Muscle of leg (tissue), 11 donors: ENCODE results near the gene TECTA. TPM values are rescaled to one million over a fixed set of nuclear protein-coding genes. Genes with fewer than 3 reads are reported as not detected.

Experiments used
- DNase-seq: peaks from one replicate; pipeline ENCODE4 v3.0.0; 2013
- H3K27ac ChIP-seq: one replicate; pipeline ENCODE4 v1.5.1; 2013; ENCODE audit warnings: mild to moderate bottlenecking, low read length, control low read depth
- H3K27me3 ChIP-seq: one replicate; pipeline ENCODE4 v1.6.1; 2013; ENCODE audit warnings: low read length; ENCODE audit not compliant: control insufficient read depth, insufficient read depth
- H3K36me3 ChIP-seq: one replicate; pipeline ENCODE4 v1.6.1; 2013; ENCODE audit warnings: low read length; ENCODE audit not compliant: control insufficient read depth, insufficient read depth
- H3K4me1 ChIP-seq: one replicate; pipeline ENCODE4 v1.6.1; 2013; ENCODE audit warnings: low read length; ENCODE audit not compliant: control insufficient read depth, insufficient read depth
- H3K4me3 ChIP-seq: one replicate; pipeline ENCODE4 v1.5.1; 2013; ENCODE audit warnings: low read length, control low read depth
- H3K9me3 ChIP-seq: replicated peaks from 2 replicates; pipeline ENCODE4 v1.6.1; 2013; ENCODE audit warnings: low read depth, low read length; ENCODE audit not compliant: control insufficient read depth
- WGBS: methylation state at CpG from one replicate; pipeline ENCODE4 v1.1.5; 2013; ENCODE audit warnings: missing lambda C conversion rate; ENCODE audit not compliant: insufficient coverage; 5-methylcytosine and 5-hydroxymethylcytosine counted together
- polyA plus RNA-seq, 8 donors: library from polyadenylated mRNA; unstranded; fragments of 120-200 nt; gene quantifications; one replicate each; pipeline versions ENCODE4 v1.2.1 to v1.2.3, GENCODE V29; 2013; ENCODE audit warnings: inconsistent platforms in 1 of 8, low replicate concordance in 1 of 8; ENCODE audit not compliant: insufficient read length in 8 of 8, insufficient read depth in 1 of 8
- total RNA-seq: library from RNA; stranded (reverse); fragments of 120-200 nt; gene quantifications from one replicate; pipeline ENCODE4 v1.2.4, GENCODE V29; 2013

The TECTA gene
- total and polyA plus RNA-seq, 9 donors = 0.89 to 1.7 (median 1.4) TPM

DNA sequence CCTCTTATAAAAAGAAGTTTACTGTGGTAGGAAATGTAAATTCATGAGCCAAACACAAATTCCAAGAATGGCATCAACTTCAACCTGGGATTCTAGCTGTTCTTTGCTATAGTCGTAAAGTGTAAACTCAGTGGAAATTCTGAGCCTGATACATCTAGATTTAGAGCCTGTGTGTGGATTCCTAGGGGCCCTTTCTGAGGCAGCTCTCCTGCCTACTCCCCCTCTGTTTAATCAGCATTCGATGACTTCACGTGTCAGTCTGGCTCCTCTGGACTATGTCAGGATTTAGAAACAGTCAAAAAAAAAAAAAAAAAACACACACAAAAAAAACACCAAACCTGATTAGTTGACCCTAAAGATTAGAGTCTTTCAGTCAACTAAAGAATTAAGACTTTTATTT, 98.5 kb downstream of the TECTA start:
- no peaks in the 10 kb centered on the region for H3K36me3 ChIP-seq
- no CpG with 5 or more reads among the region's 3 CpGs for WGBS
- DNase-seq = peak; percentile 18
- no peaks in the 10 kb centered on the region for H3K9me3 ChIP-seq
- H3K4me3 ChIP-seq = no peak overlapping the region
- no peak overlapping the region for H3K27ac ChIP-seq
- peaks cover 2% of the 10 kb centered on the region for H3K27me3 ChIP-seq
- no peaks in the 10 kb centered on the region for H3K4me1 ChIP-seq

DNA sequence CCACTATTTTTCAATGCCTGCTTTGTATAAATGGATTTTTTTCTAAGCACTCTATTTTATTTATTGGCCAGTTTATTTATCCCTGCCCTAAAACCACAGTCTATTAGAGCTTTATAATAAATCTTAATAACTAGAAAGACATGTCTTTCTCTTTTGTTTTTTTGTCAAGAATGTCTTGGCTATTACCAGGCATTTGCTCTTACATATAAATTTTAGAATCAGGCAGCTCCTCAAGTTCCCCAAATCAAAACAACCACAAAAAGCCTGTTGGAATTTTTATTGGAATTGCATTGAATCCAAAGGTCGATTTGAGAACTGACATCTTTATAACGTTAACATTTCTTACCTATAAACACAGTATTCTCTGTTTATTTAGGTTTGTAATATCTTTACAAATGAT, 105.8 kb downstream of the TECTA start:
- Histone ChIP-seq H3K27me3 (no peaks in the 10 kb centered on the region), H3K9me3 (no peaks in the 10 kb centered on the region), H3K4me3 (no peak overlapping the region), H3K27ac (no peak overlapping the region), H3K36me3 (no peaks in the 10 kb centered on the region), H3K4me1 (no peaks in the 10 kb centered on the region)
- no peak for DNase-seq
- no CpG with 5 or more reads among the region's 2 CpGs for WGBS

DNA sequence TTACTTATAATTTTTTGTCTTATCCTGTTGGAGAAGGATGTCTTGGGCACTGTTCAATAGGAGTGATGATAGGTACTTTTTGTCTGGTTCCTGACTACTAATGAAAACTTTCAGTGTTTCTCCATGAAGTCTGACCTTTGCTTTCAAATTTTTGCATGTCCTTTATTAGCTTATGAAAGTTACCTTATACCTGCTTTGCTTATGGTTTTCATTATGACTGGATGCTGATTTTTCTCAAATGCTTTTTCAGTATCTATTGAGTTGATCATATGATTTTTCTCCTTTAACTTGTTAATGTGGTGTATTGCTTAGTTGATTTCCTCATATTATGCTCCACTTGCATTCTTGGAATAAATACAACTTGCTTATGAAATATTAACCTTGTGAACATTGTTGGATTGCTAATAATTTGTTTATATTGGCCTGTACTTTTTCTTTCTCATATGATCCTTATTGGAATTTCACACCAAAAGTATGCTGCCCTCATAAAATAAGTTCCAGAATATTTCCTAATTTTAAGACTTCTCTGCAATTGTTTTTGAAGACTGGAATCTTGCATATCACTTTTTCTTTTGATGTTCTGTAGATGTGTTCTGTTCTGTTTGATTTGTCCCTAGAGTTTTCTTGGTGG, 106.6 kb downstream of the TECTA start:
- Histone ChIP-seq H3K9me3 (no peaks in the 10 kb centered on the region), H3K27me3 (no peaks in the 10 kb centered on the region), H3K4me1 (no peaks in the 10 kb centered on the region), H3K4me3 (no peak overlapping the region), H3K36me3 (no peaks in the 10 kb centered on the region), H3K27ac (no peak overlapping the region)
- DNase-seq = no peak

DNA sequence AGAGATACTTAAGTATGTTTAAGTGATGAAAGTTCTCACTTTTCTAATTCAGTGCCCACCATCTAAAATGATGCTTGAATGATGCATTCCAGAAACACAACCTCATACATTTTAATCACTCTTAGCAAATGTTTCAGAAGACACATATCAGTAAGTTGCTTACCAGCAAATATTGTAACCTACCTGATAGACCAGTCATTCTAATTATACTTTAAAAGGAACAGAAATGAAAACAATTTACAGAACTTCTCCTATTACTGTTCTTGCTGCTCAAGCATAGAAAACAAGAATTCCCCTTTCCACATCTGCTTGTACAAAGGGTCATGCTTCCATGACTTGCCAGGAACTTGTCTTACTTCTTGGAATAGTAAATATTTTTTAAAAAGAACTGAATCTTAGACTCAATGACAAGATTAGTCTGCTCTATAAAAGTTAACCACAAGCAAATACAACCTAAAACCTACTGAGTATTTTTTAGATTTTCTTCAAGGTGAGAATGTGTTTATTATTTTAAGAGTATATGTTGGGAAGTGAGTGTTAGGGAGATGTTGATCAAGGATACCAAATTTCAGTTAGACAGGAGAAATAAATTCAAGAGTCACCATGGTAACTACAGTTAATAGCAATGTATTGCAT, 109.5 kb downstream of the TECTA start:
- Histone ChIP-seq H3K4me1 (peaks cover 4% of the 10 kb centered on the region), H3K4me3 (no peak overlapping the region), H3K9me3 (no peaks in the 10 kb centered on the region), H3K27ac (no peak overlapping the region), H3K36me3 (no peaks in the 10 kb centered on the region), H3K27me3 (no peaks in the 10 kb centered on the region)
- DNase-seq = peak; percentile 17

DNA sequence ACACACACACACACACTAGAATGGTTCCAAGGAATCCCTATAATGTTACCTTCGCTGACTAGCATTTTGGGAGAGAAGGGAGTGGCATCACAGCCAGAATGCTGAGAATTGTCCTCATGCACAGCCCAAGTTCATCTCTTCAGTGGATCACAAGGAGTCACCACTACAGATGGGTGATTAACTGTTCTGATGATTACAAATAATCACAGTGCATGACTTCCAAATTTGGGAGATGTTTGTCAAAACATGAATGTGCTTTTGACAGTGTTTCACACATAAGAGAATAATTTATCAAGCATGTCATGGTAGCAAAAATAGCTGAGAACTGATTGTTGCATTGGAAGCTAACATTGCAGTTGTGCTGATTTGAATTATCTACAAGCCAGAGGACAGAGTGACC, 110.6 kb downstream of the TECTA start:
- no peaks in the 10 kb centered on the region for H3K9me3 ChIP-seq
- no peaks in the 10 kb centered on the region for H3K27me3 ChIP-seq
- peaks cover 4% of the 10 kb centered on the region for H3K4me1 ChIP-seq
- no CpG with 5 or more reads among the region's 1 CpG for WGBS
- H3K4me3 ChIP-seq = no peak overlapping the region
- no peak for DNase-seq
- no peak overlapping the region for H3K27ac ChIP-seq
- H3K36me3 ChIP-seq = no peaks in the 10 kb centered on the region

DNA sequence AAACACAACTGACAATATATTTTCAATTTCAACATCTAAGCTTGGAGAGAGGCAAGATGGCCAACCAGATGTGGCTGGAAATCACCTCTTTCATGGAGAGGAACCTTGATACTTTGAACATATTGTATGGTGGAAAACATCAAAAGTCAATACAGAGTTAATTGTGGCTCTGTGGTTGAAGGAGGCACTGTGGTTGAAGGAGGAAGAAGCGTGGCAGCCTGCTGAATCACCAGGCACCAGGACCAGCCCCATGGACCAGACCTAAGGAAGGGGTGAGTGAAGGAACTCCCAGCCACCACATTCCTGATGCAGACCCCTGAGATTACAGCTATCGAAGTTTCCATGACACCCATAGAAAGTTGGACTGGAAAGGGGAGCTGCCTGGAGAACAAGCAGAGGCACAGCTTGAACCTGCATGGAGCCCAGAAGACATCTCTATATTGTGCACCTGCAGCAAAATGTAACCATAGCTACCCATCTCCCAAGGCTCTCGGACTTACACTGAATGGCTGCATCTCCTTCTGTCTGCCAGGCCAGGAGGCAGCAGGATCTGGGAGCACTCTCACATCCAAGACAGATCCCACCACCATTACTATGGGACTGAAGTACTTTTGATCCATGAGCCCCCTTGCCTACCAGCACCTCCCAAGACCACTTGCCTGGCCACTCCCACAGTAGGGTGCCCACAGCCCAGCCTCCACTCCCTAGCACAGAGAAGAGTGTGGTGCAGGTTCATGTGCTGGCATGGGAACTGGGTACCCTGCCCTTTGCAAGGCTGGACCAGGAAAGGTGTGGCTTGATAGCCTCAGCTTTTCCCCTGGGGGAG, 111.7 kb downstream of the TECTA start:
- Histone ChIP-seq H3K27me3 (no peaks in the 10 kb centered on the region), H3K9me3 (no peaks in the 10 kb centered on the region), H3K36me3 (no peaks in the 10 kb centered on the region), H3K4me3 (no peak overlapping the region), H3K4me1 (peaks cover 4% of the 10 kb centered on the region), H3K27ac (no peak overlapping the region)
- 79% methylated on average over 3 of the region's 3 CpGs for WGBS
- no peak for DNase-seq

DNA sequence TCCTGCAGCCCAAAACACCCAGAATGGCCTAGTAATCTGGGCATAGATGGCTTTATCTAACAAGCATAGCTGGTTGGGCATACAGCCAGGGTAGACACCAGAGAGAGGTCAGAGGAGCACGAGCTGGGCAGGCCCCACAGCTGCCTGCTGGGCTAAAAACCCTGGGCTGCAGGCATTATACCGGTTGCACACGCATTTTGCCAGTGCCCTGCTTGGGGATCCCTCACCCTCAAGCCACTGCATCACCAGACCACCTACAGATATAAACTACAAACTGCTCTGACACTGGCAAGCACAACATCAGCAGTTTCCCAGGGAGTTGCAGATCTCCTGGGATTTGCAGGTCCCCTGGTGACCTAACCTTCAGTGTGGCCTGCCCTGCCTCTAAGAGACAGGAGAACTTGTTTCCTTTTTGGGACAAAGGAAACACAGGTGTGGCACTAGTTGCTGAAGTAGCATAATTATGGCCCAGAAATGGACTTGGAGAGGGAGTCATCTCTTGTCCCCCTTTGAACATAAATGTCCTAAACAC, 112.4 kb downstream of the TECTA start:
- 59% methylated on average over 3 of the region's 3 CpGs for WGBS
- no peaks in the 10 kb centered on the region for H3K36me3 ChIP-seq
- H3K4me1 ChIP-seq = peaks cover 4% of the 10 kb centered on the region
- no peaks in the 10 kb centered on the region for H3K9me3 ChIP-seq
- peak; percentile 12 for DNase-seq
- no peak overlapping the region for H3K4me3 ChIP-seq
- H3K27me3 ChIP-seq = no peaks in the 10 kb centered on the region
- no peak overlapping the region for H3K27ac ChIP-seq

DNA sequence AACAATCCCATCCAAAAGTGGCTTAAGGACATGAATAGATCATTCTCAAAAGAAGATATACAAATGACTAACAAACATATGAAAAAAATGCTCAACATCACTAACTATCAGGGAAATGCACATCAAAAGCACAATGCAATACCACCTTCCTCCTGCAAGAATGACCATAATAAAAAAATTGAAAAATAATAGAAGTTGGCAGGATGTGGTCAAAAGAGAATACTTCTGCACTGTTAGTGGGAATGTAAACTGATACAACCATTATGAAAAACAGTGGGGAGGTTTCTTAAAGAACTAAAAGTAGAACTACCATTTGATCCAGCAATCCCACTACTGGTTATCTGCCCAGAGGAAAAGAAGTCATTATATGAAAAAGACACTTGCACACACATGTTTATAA, 113.8 kb downstream of the TECTA start:
- Histone ChIP-seq H3K4me3 (no peak overlapping the region), H3K4me1 (peaks cover 4% of the 10 kb centered on the region), H3K36me3 (no peaks in the 10 kb centered on the region), H3K27ac (no peak overlapping the region), H3K27me3 (no peaks in the 10 kb centered on the region), H3K9me3 (no peaks in the 10 kb centered on the region)
- no peak for DNase-seq

DNA sequence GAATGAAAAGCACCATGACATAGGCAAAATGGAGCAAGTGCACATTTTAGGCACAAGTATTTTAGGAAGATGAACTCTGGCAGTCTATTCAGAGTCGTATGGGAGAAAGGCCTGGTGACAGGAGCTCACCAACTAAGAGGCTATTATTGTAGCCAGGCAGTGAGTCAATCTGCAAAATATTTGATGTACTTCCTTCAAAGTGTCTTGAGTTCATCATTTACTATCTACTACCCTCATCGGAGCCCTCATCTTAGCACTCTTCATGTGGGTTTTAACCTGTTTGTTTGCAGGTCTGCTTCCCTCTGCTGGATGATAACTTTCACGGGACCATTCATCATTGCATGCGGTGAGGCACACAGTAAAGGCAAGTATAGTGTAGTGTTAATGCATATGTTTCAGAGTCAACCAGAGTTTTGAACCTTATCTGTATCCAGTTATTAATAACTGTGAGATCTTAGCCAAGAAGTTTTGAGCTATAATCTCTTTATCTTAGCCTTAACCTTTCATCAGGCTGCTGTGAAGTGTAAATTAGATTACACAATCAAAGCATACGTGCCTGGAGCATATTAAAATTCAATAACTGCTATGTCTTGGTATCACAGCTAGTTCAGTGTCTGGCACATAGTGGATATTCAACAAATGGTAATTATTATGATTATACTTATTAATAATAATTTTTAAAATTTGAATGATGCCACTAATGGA, 120.6 kb downstream of the TECTA start:
- peaks cover 2% of the 10 kb centered on the region for H3K27me3 ChIP-seq

DNA sequence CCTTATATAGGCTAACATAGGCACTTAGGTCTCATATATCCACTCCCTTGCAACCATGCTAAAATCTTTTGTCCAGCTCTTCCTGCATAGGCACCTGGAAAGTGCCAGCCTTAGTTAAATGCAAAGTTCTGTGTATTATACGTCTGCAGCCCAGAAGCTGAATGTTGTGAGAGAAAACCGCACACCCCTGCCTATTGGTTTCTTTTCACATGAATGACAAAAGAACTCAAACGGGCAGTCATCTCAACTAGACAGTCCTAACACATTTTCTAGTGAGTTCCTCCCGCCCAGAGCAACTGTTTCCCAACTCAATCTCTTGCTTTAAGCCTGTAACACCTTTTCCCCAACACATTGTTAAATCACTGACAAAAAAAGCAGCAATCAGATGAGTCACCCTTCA, 122.1 kb downstream of the TECTA start:
- no peak for DNase-seq
- Histone ChIP-seq H3K9me3 (no peaks in the 10 kb centered on the region), H3K4me1 (no peaks in the 10 kb centered on the region), H3K27ac (no peak overlapping the region), H3K4me3 (no peak overlapping the region), H3K36me3 (no peaks in the 10 kb centered on the region), H3K27me3 (peaks cover 3% of the 10 kb centered on the region)
- WGBS = 65% methylated on average over 2 of the region's 4 CpGs

More for the DNA sequence above, 120.6 kb downstream of the TECTA start:
- Histone ChIP-seq H3K4me1 (no peaks in the 10 kb centered on the region), H3K27ac (no peak overlapping the region), H3K36me3 (no peaks in the 10 kb centered on the region), H3K9me3 (no peaks in the 10 kb centered on the region), H3K4me3 (no peak overlapping the region)
- WGBS = no CpG with 5 or more reads among the region's 5 CpGs
- DNase-seq = no peak
